Lower leg skin (tissue), 4 donors: ENCODE data around the gene DGKE. TPM values are rescaled to one million over a fixed set of nuclear protein-coding genes. Genes with fewer than 3 reads are reported as not detected.

Experiments used
- DNase-seq, 2 donors: peaks; one replicate each; pipeline ENCODE4 v3.0.0-alpha.2; 2019; ENCODE audit warnings: low spot score in 2 of 2
- H3K4me3 ChIP-seq: fragments of 200-600 bp; sonication (generic); 2 replicates; pipeline ENCODE4 v1.5.1; 2017; ENCODE audit warnings: mild to moderate bottlenecking, low read depth; ENCODE audit not compliant: poor library complexity, severe bottlenecking
- CTCF ChIP-seq, 3 donors: fragments of 450-650 bp; IDR thresholded peaks; one replicate each; pipeline ENCODE4 v1.5.1; 2016; ENCODE audit warnings: antibody characterized with exemption in 3 of 3, mild to moderate bottlenecking in 3 of 3, moderate library complexity in 2 of 3
- POLR2A ChIP-seq, 2 donors: fragments of 450-650 bp; IDR thresholded peaks; one replicate each; pipeline ENCODE4 v1.6.1; 2016 to 2017; ENCODE audit warnings: antibody characterized with exemption in 2 of 2, mild to moderate bottlenecking in 1 of 2, moderate library complexity in 1 of 2
- WGBS, 2 donors: methylation state at CpG; one replicate each; pipeline ENCODE4 v1.1.5; 2018; 5-methylcytosine and 5-hydroxymethylcytosine counted together
- intact Hi-C: fragments of 100-400 bp; cut with DNase I; formaldehyde crosslinking; loops from one replicate; pipeline ENCODE4 v1.15.0; 2023; ENCODE audit warnings: low total_unique reads
- microRNA counts, 2 donors: library from miRNA; unstranded; fragments of <30 nt; microRNA quantifications; one replicate each; lab custom pipeline; 2016
- total RNA-seq, 4 donors: library from RNA; depleted of rRNA; stranded (reverse); fragments of >200 nt; gene quantifications; one replicate each; pipeline ENCODE4 v1.1.0, GENCODE V29; 2016

The DGKE gene
- total RNA-seq, 4 donors from 2014 or later, result 2.5 to 5.7 (median 3.2) TPM

- WGBS, 2 donors, result 0% methylated on average over 18 to 42 of the region's 44 CpGs
- TF ChIP-seq POLR2A (IDR thresholded peaks at IDR 0.05) (no peak), CTCF (IDR thresholded peaks at IDR 0.05) (no peak)
- intact Hi-C loops, result no loop called here
Observed at GRCh38 chr17:56913353-56913866, 79.5 kb downstream of the DGKE start.

GRCh38 chr17:56913867-56914580, 80.1 kb downstream of the DGKE start, which contains the start of gene TRIM25:
TSS of gene TRIM25 (minus strand) at chr17:56914049. CDS start at chr17:56913988, 61 bp downstream.
- intact Hi-C loops, result no loop called here
- peak in 1 of 2 donors; percentile 91 for TF ChIP-seq POLR2A (IDR thresholded peaks at IDR 0.05)
- no peak for TF ChIP-seq CTCF (IDR thresholded peaks at IDR 0.05)
- H3K4me3 ChIP-seq, result peak within 1 kb of the TSS; percentile 81
- WGBS, 2 donors, result 0 to 1% methylated on average over 19 to 26 of the region's 58 CpGs
- peak; percentile 94 to 98 for DNase-seq

More at GRCh38 chr17:56913353-56913866, 79.5 kb downstream of the DGKE start:
- H3K4me3 ChIP-seq, result peak overlapping the region; percentile 81
- DNase-seq, result peak; percentile 19 to 90

DNA sequence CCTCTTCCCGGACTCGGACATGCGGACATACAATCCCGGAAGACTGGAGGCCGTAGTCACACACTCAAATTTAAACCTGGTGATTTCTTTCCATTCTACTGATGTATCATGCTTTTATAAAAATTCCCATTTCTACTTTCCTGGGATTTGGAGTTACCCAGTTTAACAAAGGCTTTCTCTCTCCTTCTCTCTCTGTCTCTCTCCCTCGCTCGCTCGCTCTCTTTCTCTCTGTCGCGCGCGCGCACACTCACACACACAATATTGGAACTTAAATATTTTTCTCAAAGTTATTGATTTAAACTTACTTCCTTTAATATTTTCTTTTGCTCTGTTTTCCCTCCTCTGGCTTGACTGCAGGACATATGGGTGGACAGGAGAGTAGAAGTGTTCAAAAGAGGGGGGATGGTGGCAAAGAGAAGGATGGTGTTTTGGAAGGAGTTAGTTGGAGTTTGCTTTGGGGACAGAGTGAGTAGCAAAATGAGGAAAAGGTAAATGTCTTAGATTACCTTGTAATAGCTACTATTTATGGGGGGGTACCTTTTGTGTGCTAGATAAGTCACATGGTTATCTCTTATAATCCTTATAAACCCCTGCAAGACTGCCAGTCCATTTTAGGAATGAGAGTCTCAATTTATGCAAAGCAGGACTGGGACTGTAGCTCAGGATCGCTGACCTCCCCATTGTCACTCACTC, 80.8 kb downstream of the DGKE start:
- DNase-seq, result no peak
- WGBS, 2 donors, result 7 to 8% methylated on average over 14 of the region's 14 CpGs
- TF ChIP-seq CTCF (IDR thresholded peaks at IDR 0.05) (no peak), POLR2A (IDR thresholded peaks at IDR 0.05) (no peak)
- intact Hi-C loops, result no loop called here
- peak overlapping the region; percentile 51 for H3K4me3 ChIP-seq

DNA sequence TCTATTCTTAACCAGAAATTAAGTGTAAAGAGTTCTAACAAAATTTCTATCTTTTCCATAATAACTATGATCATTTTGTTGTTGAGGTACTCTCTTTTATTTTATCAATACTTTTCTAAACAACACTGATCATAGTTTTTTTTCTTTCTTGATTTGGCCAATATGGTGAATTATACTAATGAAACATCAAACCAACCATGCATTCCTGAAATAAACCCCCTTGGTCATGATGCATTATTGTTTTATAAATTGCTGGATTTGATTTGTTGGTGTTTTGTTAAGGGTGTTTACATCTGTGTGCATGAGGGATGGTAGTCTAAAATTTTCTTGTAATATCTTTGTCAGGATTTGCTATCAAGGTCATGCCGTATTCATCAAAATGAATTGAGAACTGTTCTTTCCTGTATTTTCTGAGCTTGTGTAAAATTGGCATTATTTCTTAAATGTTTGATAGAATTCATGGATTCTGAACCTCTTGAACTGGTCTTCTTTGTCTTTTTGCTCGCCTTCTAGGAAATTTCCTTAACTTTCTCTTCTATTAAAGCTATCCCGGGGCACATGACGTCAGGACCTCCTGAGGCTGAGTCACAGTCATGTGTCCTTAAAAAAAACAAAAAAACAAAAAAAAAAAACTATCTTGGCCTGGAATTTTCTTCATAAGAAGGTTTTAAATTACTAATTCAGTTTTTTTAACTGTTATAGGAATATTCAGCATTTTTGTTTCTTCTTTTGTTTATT, 83.8 kb downstream of the DGKE start:
- TF ChIP-seq CTCF (IDR thresholded peaks at IDR 0.05), result no peak
- no peak for TF ChIP-seq POLR2A (IDR thresholded peaks at IDR 0.05)
- 74 to 78% methylated on average over 4 of the region's 4 CpGs for WGBS, 2 donors

DNA sequence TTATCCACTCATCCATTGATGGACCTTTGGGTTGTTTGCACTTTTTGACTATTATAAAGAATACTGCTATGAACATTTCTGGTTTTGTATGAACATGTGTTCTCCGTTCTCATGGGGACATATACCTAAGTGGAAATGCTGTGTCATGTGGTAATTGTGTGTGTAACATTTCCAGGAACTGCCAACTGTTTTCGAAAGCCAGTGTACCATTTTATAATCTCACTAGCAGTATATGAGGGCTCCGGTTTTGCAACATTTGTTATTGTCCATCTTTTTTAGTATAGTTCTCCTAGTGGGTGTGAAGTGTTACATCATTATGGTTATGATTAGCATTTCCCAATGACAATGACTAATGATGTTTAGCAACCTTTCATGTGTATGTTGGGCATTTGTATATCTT, 85.0 kb downstream of the DGKE start:
- 83 to 86% methylated on average over 3 of the region's 3 CpGs for WGBS, 2 donors
- DNase-seq, result no peak
- intact Hi-C loops, result no loop called here
- H3K4me3 ChIP-seq, result no peak overlapping the region
- TF ChIP-seq POLR2A (IDR thresholded peaks at IDR 0.05) (no peak), CTCF (IDR thresholded peaks at IDR 0.05) (no peak)

More for the DNA sequence above, 83.8 kb downstream of the DGKE start:
- H3K4me3 ChIP-seq, result no peak overlapping the region
- DNase-seq, result no peak
- intact Hi-C loops, result no loop called here

MicroRNA genes within 50 kb of the gene (microRNA counts, 767-probe panel; counts per million panel counts)
- 0 to 358 counts per million in 2 donors for microRNA hsa-miR-3614-5p (lab: Ali Mortazavi, UCI)

Other genes with a start within 250 kb of the DGKE start
- gene NOG, start 240.5 kb upstream of the DGKE start, total RNA-seq, result under 1 TPM in 3 of 4 donors, not detected in 1; 0.30 to 0.78 (median 0.52) TPM
- gene C17orf67, start 231 bp upstream of the DGKE start, total RNA-seq, result 1 to 10 TPM in 1 of 4 donors, under 1 TPM in 2, not detected in 1; 0.58 to 1.2 (median 0.88) TPM
- gene TRIM25, start 79.9 kb downstream of the DGKE start, total RNA-seq, result 10 to 100 TPM; 28.5 to 37.9 (median 34.5) TPM
- gene COIL, start 126.9 kb downstream of the DGKE start, total RNA-seq, result 10 to 100 TPM; 11.5 to 17.3 (median 13.5) TPM
- gene SCPEP1, start 144.0 kb downstream of the DGKE start, total RNA-seq, result 100 to 1,000 TPM in 2 of 4 donors, 10 to 100 TPM in 2; 88.3 to 173 (median 126) TPM